IMR-90 (cell line): Measurements from ENCODE around the gene AKAP6. TPM values are rescaled to one million over a fixed set of nuclear protein-coding genes. Genes with fewer than 3 reads are reported as not detected.

Experiments
- ATAC-seq: fragments of 200-7000 bp; cut with Tn5 transposase; 2 replicates; pipeline ENCODE4 v1.9.1; 2020; ENCODE audit warnings: low read depth, mild to moderate bottlenecking, moderate library complexity
- BruUV-seq: library from RNA; stranded (reverse); fragments of 400-500 nt; replicated peaks from 2 replicates; lab custom pipeline; 2021; lab: Mats Ljungman, UMichigan
- CTCF ChIA-PET: fragments of 300-600 bp; formaldehyde crosslinking; extraction: SDS; loops from one replicate; lab custom pipeline; 2021; ENCODE audit warnings: antibody characterized with exemption; lab: Yijun Ruan, JAX
- POLR2A ChIA-PET: fragments of 300-600 bp; sonication (Branson Sonifier 250); formaldehyde crosslinking; loops from one replicate; lab custom pipeline; 2022; ENCODE audit warnings: antibody characterized with exemption; ENCODE audit not compliant: unreplicated experiment; lab: Charles Lee
- DNase-seq: peaks from one replicate; pipeline ENCODE4 v3.0.0; 2013
- H2AFZ ChIP-seq: replicated peaks from 2 replicates; pipeline ENCODE3; 2013; ENCODE audit warnings: low read length, mild to moderate bottlenecking; ENCODE audit not compliant: poor library complexity
- H2AK5ac ChIP-seq: 2 replicates; pipeline ENCODE4 v1.6.1; 2013; ENCODE audit warnings: low read depth, low read length, inconsistent platforms
- H2AK9ac ChIP-seq: replicated peaks from 2 replicates; pipeline ENCODE3; 2013; ENCODE audit warnings: mild to moderate bottlenecking, low read depth, low read length, moderate library complexity; ENCODE audit not compliant: poor library complexity
- H2BK120ac ChIP-seq: 2 replicates; pipeline ENCODE4 v1.6.1; 2013; ENCODE audit warnings: low read depth, low read length, inconsistent platforms
- H2BK15ac ChIP-seq: 3 replicates; pipeline ENCODE4 v1.6.1; 2013; ENCODE audit warnings: low read depth, low read length, inconsistent platforms
- H2BK20ac ChIP-seq: 2 replicates; pipeline ENCODE4 v1.6.1; 2013; ENCODE audit warnings: low read depth, mild to moderate bottlenecking, inconsistent platforms, low read length, moderate library complexity
- H2BK5ac ChIP-seq: 2 replicates; pipeline ENCODE4 v1.6.1; 2013; ENCODE audit warnings: mild to moderate bottlenecking, low read depth, low read length, inconsistent platforms; ENCODE audit not compliant: poor library complexity, severe bottlenecking
- H3K14ac ChIP-seq: replicated peaks from 2 replicates; pipeline ENCODE4 v1.6.1; 2013; ENCODE audit warnings: low read depth, low read length, inconsistent platforms
- H3K18ac ChIP-seq: 2 replicates; pipeline ENCODE4 v1.6.1; 2013; ENCODE audit warnings: low read depth, low read length, control low read depth
- H3K23ac ChIP-seq: 2 replicates; pipeline ENCODE4 v1.6.1; 2013; ENCODE audit warnings: low read depth, low read length, inconsistent platforms
- H3K27ac ChIP-seq: 2 replicates; pipeline ENCODE4 v1.5.1; 2013; ENCODE audit warnings: mild to moderate bottlenecking, control low read depth, low read length; ENCODE audit not compliant: insufficient read depth
- H3K27me3 ChIP-seq: 2 replicates; pipeline ENCODE4 v1.6.1; 2013; ENCODE audit warnings: low read length; ENCODE audit not compliant: control insufficient read depth, insufficient read depth
- H3K36me3 ChIP-seq: 2 replicates; pipeline ENCODE4 v1.6.1; 2013; ENCODE audit warnings: low read length, mixed read lengths; ENCODE audit not compliant: control insufficient read depth, insufficient read depth
- H3K4ac ChIP-seq: 2 replicates; pipeline ENCODE4 v1.6.1; 2013; ENCODE audit warnings: low read depth, low read length, inconsistent platforms
- H3K4me1 ChIP-seq: 2 replicates; pipeline ENCODE4 v1.6.1; 2013; ENCODE audit warnings: low read length, mixed read lengths; ENCODE audit not compliant: control insufficient read depth, insufficient read depth
- H3K4me2 ChIP-seq: 2 replicates; pipeline ENCODE4 v1.6.1; 2013; ENCODE audit warnings: low read depth, mild to moderate bottlenecking, control low read depth, low read length, moderate library complexity
- H3K4me3 ChIP-seq: 2 replicates; pipeline ENCODE4 v1.5.1; 2013; ENCODE audit warnings: low read depth, mild to moderate bottlenecking, control low read depth, low read length, moderate library complexity; ENCODE audit not compliant: insufficient read depth
- H3K56ac ChIP-seq: 2 replicates; pipeline ENCODE4 v1.6.1; 2013; ENCODE audit warnings: low read length, inconsistent platforms; ENCODE audit not compliant: insufficient read depth; ENCODE audit errors: extremely low read depth
- H3K79me1 ChIP-seq, 2 experiments: 2 replicates each; pipeline ENCODE4 v1.6.1; 2013; ENCODE audit warnings: low read length in 2 of 2, inconsistent platforms in 1 of 2, low read depth in 1 of 2
- H3K9ac ChIP-seq: 2 replicates; pipeline ENCODE4 v1.6.1; 2013; ENCODE audit warnings: low read depth, low read length, control low read depth
- H3K9me1 ChIP-seq: 2 replicates; pipeline ENCODE4 v1.6.1; 2013; ENCODE audit warnings: low read length, inconsistent platforms; ENCODE audit not compliant: insufficient read depth
- H3K9me3 ChIP-seq: 2 replicates; pipeline ENCODE4 v1.6.1; 2013; ENCODE audit warnings: low read length; ENCODE audit not compliant: control insufficient read depth, insufficient read depth
- H4K20me1 ChIP-seq: 2 replicates; pipeline ENCODE4 v1.6.1; 2013; ENCODE audit warnings: low read length, inconsistent platforms; ENCODE audit not compliant: insufficient read depth
- H4K5ac ChIP-seq: 2 replicates; pipeline ENCODE4 v1.6.1; 2013; ENCODE audit warnings: mild to moderate bottlenecking, low read depth, low read length, control low read depth
- H4K8ac ChIP-seq, 2 experiments: 2 replicates each; pipeline ENCODE4 v1.6.1; 2013; ENCODE audit warnings: low read depth in 2 of 2, low read length in 2 of 2, control low read depth in 1 of 2, inconsistent platforms in 1 of 2
- H4K91ac ChIP-seq: 2 replicates; pipeline ENCODE4 v1.6.1; 2013; ENCODE audit warnings: low read depth, low read length, inconsistent platforms; ENCODE audit not compliant: insufficient read depth
- BHLHE40 ChIP-seq: fragments of 150-350 bp; IDR thresholded peaks from 2 replicates; pipeline ENCODE4 v1.6.1; 2016; ENCODE audit warnings: mild to moderate bottlenecking, low read depth, low read length
- CEBPB ChIP-seq: IDR thresholded peaks from 2 replicates; pipeline ENCODE4 v1.6.1; 2012; ENCODE audit warnings: low read depth, low read length, improper control_type of control experiment
- CHD1 ChIP-seq: IDR thresholded peaks from 2 replicates; pipeline ENCODE4 v1.6.1; 2012; ENCODE audit warnings: low read depth, low read length, improper control_type of control experiment
- FOS ChIP-seq: fragments of 150-350 bp; IDR thresholded peaks from 2 replicates; pipeline ENCODE4 v1.6.1; 2016; ENCODE audit warnings: low read depth, low read length
- MAFK ChIP-seq: IDR thresholded peaks from 2 replicates; pipeline ENCODE4 v1.6.1; 2012; ENCODE audit warnings: low read depth, low read length, improper control_type of control experiment
- MAZ ChIP-seq: IDR thresholded peaks from 2 replicates; pipeline ENCODE4 v1.6.1; 2012; ENCODE audit warnings: low read depth, mild to moderate bottlenecking, low read length, improper control_type of control experiment, moderate library complexity, borderline replicate concordance
- MXI1 ChIP-seq: IDR thresholded peaks from 2 replicates; pipeline ENCODE4 v1.6.1; 2012; ENCODE audit warnings: low read depth, mild to moderate bottlenecking, low read length, moderate library complexity, borderline replicate concordance
- NFE2L2 ChIP-seq: fragments of 150-350 bp; IDR thresholded peaks from 2 replicates; pipeline ENCODE4 v1.6.1; 2016; ENCODE audit warnings: low read depth, mild to moderate bottlenecking, low read length
- POLR2A ChIP-seq: IDR thresholded peaks from 2 replicates; pipeline ENCODE4 v1.6.1; 2012; ENCODE audit warnings: mild to moderate bottlenecking, low read depth, low read length
- RAD21 ChIP-seq: IDR thresholded peaks from 2 replicates; pipeline ENCODE4 v1.6.1; 2012; ENCODE audit warnings: low read length, improper control_type of control experiment
- RCOR1 ChIP-seq: IDR thresholded peaks from 2 replicates; pipeline ENCODE4 v1.6.1; 2012; ENCODE audit warnings: mild to moderate bottlenecking, low read length, improper control_type of control experiment; ENCODE audit not compliant: insufficient replicate concordance
- RFX5 ChIP-seq: IDR thresholded peaks from 2 replicates; pipeline ENCODE4 v1.8.0; 2012; ENCODE audit warnings: low read depth, mild to moderate bottlenecking, low read length, moderate library complexity
- SMC3 ChIP-seq: fragments of 150-350 bp; IDR thresholded peaks from 2 replicates; pipeline ENCODE4 v1.6.1; 2016; ENCODE audit warnings: low read depth, mild to moderate bottlenecking, antibody characterized with exemption, low read length, moderate library complexity
- WGBS, 2 experiments: methylation state at CpG; one replicate each; pipeline versions ENCODE4 v1.1.5 to v1.1.7; 2013; ENCODE audit warnings: missing lambda C conversion rate in 2 of 2; ENCODE audit not compliant: insufficient read length in 1 of 2; ENCODE audit errors: extremely low coverage in 2 of 2; 5-methylcytosine and 5-hydroxymethylcytosine counted together
- dilution Hi-C: fragments of 300-500 bp; cut with HindIII; formaldehyde crosslinking; loops from one replicate; pipeline ENCODE4 v1.14.3; 2018; ENCODE audit warnings: low sequenced_read_pairs; ENCODE audit not compliant: unreplicated experiment
- in situ Hi-C: fragments of 300-500 bp; cut with MboI; formaldehyde crosslinking; loops from 3 replicates; pipeline ENCODE4 v1.14.3; 2019; ENCODE audit warnings: low sequenced_read_pairs, inconsistent platforms, mixed read lengths
- intact Hi-C: fragments of 100-400 bp; cut with micrococcal nuclease; formaldehyde crosslinking; loops from 2 replicates; pipeline ENCODE4 v1.10.0; 2022
- polyA plus RNA-seq, 3 experiments: library from polyadenylated mRNA; depleted of rRNA; stranded (reverse); fragments of >200 nt; gene quantifications; 2 replicates each; pipeline ENCODE4 v1.2.3, GENCODE V29; 2012; ENCODE audit warnings: low replicate concordance in 1 of 3
- total RNA-seq: library from RNA; depleted of rRNA; stranded (reverse); fragments of >200 nt; gene quantifications from 2 replicates; pipeline ENCODE4 v1.2.3, GENCODE V29; 2012
- TF ChIP-seq, protein P1 (sequence below): conservative IDR thresholded peaks from 2 replicates; pipeline ENCODE4 v1.5.1; 2012; ENCODE audit warnings: mild to moderate bottlenecking, low read depth, low read length, improper control_type of control experiment
- TF ChIP-seq, protein P2 (sequence below): fragments of 150-350 bp; IDR thresholded peaks from 2 replicates; pipeline ENCODE4 v1.6.1; 2017; ENCODE audit warnings: mild to moderate bottlenecking, antibody characterized with exemption, low read length, low read depth
- TF ChIP-seq, protein P3 (sequence below): fragments of 150-350 bp; IDR thresholded peaks from 2 replicates; pipeline ENCODE4 v1.6.1; 2016; ENCODE audit warnings: low read depth, mild to moderate bottlenecking, low read length, moderate library complexity, borderline replicate concordance

Gene AKAP6
- total and polyA plus RNA-seq, 2 of the 4 experiments (the other 2 are of a cell fraction) = 0.22 to 1.6 TPM

DNA sequence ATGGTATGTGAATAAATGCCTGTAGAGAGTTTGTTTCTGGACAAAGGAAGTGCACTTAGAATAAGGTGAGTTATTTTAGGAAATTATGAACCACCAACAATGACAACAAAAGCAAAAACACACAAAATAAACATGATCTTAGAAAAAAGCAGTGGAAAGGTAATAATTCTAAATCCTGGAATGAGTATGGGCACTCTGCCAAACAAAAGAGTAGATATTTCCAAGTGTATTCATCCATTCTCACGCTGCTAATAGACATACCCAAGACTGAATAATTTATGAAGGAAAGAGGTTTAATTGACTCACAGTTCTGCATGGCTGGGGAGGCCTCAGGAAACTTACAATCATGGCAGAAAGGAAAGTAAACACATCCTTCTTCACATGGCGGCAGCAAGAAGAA lies 340.3 kb downstream of the AKAP6 start:
- Histone ChIP-seq H3K4me2 (no peak overlapping the region), H4K91ac (no peak overlapping the region), H3K56ac (no peak overlapping the region), H2AFZ (no peak overlapping the region), H3K4me1 (no peaks in the 10 kb centered on the region), H3K27ac (no peak overlapping the region), H2BK5ac (no peak overlapping the region), H2BK120ac (no peak overlapping the region), H3K79me1 (no peaks in the 10 kb centered on the region), H3K23ac (no peak overlapping the region), H4K20me1 (no peaks in the 10 kb centered on the region), H4K8ac (no peak overlapping the region), H3K18ac (no peak overlapping the region), H3K14ac (no peak overlapping the region), H3K36me3 (no peaks in the 10 kb centered on the region), H3K9me3 (no peaks in the 10 kb centered on the region), H2BK15ac (no peak overlapping the region), H3K4me3 (no peak overlapping the region), H4K5ac (no peak overlapping the region), H3K4ac (no peak overlapping the region), H2AK5ac (no peak overlapping the region), H2AK9ac (no peak overlapping the region), H3K9me1 (no peaks in the 10 kb centered on the region), H3K27me3 (no peaks in the 10 kb centered on the region), H2BK20ac (no peak overlapping the region), H3K9ac (no peak overlapping the region)
- dilution Hi-C loops = no loop called here
- ChIA-PET CTCF (interaction anchor here (1.3 kb wide), 1 partner anchor 22 kb away, joined by 4 read pairs; no protein-coding TSS in a partner anchor), POLR2A (no interaction called here)
- TF ChIP-seq, protein P1, sequence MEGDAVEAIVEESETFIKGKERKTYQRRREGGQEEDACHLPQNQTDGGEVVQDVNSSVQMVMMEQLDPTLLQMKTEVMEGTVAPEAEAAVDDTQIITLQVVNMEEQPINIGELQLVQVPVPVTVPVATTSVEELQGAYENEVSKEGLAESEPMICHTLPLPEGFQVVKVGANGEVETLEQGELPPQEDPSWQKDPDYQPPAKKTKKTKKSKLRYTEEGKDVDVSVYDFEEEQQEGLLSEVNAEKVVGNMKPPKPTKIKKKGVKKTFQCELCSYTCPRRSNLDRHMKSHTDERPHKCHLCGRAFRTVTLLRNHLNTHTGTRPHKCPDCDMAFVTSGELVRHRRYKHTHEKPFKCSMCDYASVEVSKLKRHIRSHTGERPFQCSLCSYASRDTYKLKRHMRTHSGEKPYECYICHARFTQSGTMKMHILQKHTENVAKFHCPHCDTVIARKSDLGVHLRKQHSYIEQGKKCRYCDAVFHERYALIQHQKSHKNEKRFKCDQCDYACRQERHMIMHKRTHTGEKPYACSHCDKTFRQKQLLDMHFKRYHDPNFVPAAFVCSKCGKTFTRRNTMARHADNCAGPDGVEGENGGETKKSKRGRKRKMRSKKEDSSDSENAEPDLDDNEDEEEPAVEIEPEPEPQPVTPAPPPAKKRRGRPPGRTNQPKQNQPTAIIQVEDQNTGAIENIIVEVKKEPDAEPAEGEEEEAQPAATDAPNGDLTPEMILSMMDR = no peak
- TF ChIP-seq MAFK (no peak), MAZ (no peak), RAD21 (no peak), FOS (no peak), BHLHE40 (no peak), SMC3 (no peak), RFX5 (no peak), NFE2L2 (no peak), RCOR1 (no peak), CEBPB (no peak), MXI1 (no peak), POLR2A (no peak), CHD1 (no peak)
- TF ChIP-seq, protein P2, sequence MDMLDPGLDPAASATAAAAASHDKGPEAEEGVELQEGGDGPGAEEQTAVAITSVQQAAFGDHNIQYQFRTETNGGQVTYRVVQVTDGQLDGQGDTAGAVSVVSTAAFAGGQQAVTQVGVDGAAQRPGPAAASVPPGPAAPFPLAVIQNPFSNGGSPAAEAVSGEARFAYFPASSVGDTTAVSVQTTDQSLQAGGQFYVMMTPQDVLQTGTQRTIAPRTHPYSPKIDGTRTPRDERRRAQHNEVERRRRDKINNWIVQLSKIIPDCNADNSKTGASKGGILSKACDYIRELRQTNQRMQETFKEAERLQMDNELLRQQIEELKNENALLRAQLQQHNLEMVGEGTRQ = no peak
- TF ChIP-seq, protein P3, sequence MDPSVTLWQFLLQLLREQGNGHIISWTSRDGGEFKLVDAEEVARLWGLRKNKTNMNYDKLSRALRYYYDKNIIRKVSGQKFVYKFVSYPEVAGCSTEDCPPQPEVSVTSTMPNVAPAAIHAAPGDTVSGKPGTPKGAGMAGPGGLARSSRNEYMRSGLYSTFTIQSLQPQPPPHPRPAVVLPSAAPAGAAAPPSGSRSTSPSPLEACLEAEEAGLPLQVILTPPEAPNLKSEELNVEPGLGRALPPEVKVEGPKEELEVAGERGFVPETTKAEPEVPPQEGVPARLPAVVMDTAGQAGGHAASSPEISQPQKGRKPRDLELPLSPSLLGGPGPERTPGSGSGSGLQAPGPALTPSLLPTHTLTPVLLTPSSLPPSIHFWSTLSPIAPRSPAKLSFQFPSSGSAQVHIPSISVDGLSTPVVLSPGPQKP = no peak
- no TSS peak for BruUV-seq
- no CpG with 5 or more reads among the region's 2 CpGs for WGBS, 2 experiments
- ATAC-seq (no peak), DNase-seq (no peak)
- intact Hi-C loops = no loop called here
- in situ Hi-C loops = no loop called here
